Activated B cell treated with CpG ODN at 0.5 μM for 24 hours (primary cell): Measurements from ENCODE around the gene SEC24D. TPM values are rescaled to one million over a fixed set of nuclear protein-coding genes. Genes with fewer than 3 reads are reported as not detected.

ENCODE experiments used
- ATAC-seq: fragments of 200-7000 bp; cut with Tn5 transposase; one replicate; pipeline ENCODE4 v1.10.0; 2021; ENCODE audit warnings: low read depth, mild to moderate bottlenecking, moderate library complexity
- CTCF ChIA-PET: fragments of 350-600 bp; sonication (Branson Sonifier 250); formaldehyde crosslinking; loops from one replicate; lab custom pipeline; 2021; ENCODE audit warnings: antibody characterized with exemption; lab: Charles Lee
- POLR2A ChIA-PET: fragments of 350-600 bp; sonication (Branson Sonifier 250); formaldehyde crosslinking; loops from one replicate; lab custom pipeline; 2021; ENCODE audit warnings: antibody characterized with exemption; lab: Charles Lee
- DNase-seq: peaks from one replicate; pipeline ENCODE4 v3.0.0; 2022
- H3K27ac Mint-ChIP-seq: one replicate; pipeline ENCODE4 v1.8.0; 2020; ENCODE audit warnings: mixed read lengths
- H3K27me3 Mint-ChIP-seq: one replicate; pipeline ENCODE4 v1.8.0; 2021; ENCODE audit warnings: mixed read lengths
- H3K36me3 Mint-ChIP-seq: one replicate; pipeline ENCODE4 v1.8.0; 2021; ENCODE audit warnings: low read depth, mixed read lengths
- H3K4me1 Mint-ChIP-seq: one replicate; pipeline ENCODE4 v1.8.0; 2021; ENCODE audit warnings: mixed read lengths
- H3K4me3 Mint-ChIP-seq: one replicate; pipeline ENCODE4 v1.8.0; 2020; ENCODE audit warnings: mild to moderate bottlenecking, mixed read lengths
- H3K9me3 Mint-ChIP-seq: one replicate; pipeline ENCODE4 v1.8.0; 2020; ENCODE audit warnings: mixed read lengths
- intact Hi-C: fragments of 100-400 bp; cut with micrococcal nuclease; formaldehyde crosslinking; loops from one replicate; pipeline ENCODE4 v1.15.1; 2024
- total RNA-seq: library from RNA; stranded (reverse); gene quantifications from 2 replicates; pipeline ENCODE4 v1.2.3, GENCODE V29; 2022
- TF ChIP-seq, protein P1 (sequence below): fragments of 200-600 bp; IDR thresholded peaks from one replicate; pipeline ENCODE4 v1.8.0; 2022; ENCODE audit warnings: antibody characterized with exemption, mild to moderate bottlenecking

SEC24D gene
- total RNA-seq, 1 donor from 2014 or later = 19.4 TPM

DNA sequence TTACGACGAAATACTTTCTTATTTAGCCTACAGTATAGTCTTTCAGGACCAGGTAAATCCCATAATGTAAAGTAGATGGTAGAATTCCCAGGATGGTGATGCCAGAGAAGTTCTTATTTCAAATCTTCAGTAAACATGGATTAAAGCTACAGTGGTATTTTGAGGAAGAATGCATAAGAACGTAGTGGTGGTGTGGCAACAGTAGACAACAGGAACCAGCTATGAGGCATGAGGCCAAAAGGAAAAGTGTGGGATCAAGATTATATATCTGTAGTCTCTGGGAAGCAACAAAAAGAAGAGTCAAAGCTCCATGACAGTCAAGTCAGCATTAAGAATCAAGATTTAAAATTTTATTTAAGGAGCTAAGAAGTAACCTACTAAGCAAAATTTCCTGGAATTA is 90.6 kb downstream of the SEC24D start:
- ATAC-seq (no peak), DNase-seq (no peak)
- Mint-ChIP-seq H3K9me3 (no peaks in the 10 kb centered on the region), H3K4me3 (no peak overlapping the region), H3K27me3 (no peaks in the 10 kb centered on the region), H3K27ac (no peak overlapping the region), H3K4me1 (no peaks in the 10 kb centered on the region), H3K36me3 (peaks cover 29% of the 10 kb centered on the region)
- intact Hi-C loops = no loop called here
- CTCF ChIA-PET = no interaction called here
- POLR2A ChIA-PET = interaction anchor here (0.7 kb wide), 1 partner anchor 10 kb away, joined by 8 read pairs; no protein-coding TSS in a partner anchor
- TF ChIP-seq, protein P1, sequence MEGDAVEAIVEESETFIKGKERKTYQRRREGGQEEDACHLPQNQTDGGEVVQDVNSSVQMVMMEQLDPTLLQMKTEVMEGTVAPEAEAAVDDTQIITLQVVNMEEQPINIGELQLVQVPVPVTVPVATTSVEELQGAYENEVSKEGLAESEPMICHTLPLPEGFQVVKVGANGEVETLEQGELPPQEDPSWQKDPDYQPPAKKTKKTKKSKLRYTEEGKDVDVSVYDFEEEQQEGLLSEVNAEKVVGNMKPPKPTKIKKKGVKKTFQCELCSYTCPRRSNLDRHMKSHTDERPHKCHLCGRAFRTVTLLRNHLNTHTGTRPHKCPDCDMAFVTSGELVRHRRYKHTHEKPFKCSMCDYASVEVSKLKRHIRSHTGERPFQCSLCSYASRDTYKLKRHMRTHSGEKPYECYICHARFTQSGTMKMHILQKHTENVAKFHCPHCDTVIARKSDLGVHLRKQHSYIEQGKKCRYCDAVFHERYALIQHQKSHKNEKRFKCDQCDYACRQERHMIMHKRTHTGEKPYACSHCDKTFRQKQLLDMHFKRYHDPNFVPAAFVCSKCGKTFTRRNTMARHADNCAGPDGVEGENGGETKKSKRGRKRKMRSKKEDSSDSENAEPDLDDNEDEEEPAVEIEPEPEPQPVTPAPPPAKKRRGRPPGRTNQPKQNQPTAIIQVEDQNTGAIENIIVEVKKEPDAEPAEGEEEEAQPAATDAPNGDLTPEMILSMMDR = no peak

DNA sequence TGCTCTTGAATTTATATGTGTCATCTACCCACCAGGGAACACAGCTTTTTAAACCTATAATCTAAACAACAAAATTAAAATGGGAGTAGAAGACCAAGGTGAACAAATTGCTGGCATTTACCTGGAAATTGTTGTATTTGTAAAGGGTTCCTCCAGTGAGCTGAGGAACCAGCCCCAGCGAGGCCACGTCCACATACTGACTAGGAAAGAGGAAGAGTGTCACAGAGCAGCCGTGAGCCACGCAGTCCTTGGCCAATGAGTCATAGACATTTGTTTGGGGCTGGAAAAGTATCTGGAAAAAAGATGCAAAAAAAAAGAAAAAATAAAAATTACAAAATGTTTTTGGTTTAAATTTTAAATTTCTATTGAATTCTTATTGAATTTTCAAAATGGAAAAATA is 92.1 kb downstream of the SEC24D start:
- Mint-ChIP-seq H3K36me3 (peaks cover 38% of the 10 kb centered on the region), H3K27ac (no peak overlapping the region), H3K9me3 (no peaks in the 10 kb centered on the region), H3K27me3 (no peaks in the 10 kb centered on the region), H3K4me1 (no peaks in the 10 kb centered on the region), H3K4me3 (no peak overlapping the region)
- CTCF ChIA-PET = interaction anchor here (1.7 kb wide), 1 partner anchor 147 kb away, joined by 5 read pairs; no protein-coding TSS in a partner anchor
- TF ChIP-seq, protein P1 = no peak
- intact Hi-C loops = loop anchor here (5.0 kb wide), 1 partner anchor 543 kb away; no protein-coding TSS in a partner anchor
- DNase-seq (no peak), ATAC-seq (no peak)
- POLR2A ChIA-PET = no interaction called here

DNA sequence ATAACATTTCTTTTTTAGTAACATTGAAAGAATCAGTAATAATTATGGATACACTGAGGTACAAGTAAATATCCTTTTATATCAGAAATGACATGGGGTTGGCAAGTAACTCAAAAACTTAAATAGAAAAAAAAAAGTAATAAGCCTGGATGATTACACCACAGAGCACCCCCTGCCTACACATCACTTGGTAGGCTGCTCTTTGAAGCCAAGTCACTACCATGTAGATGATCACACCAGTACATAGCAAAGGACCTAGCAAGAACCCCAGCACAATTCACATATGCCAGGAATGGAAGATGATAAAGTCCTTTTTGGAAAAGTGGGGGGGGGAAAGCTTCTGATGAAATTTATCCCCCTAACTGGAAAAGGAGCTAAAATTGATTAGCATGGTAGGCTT is 93.9 kb downstream of the SEC24D start:
- H3K4me1 Mint-ChIP-seq = no peaks in the 10 kb centered on the region
- ATAC-seq = no peak
- ChIA-PET CTCF (interaction anchor here (1.0 to 1.9 kb wide), 6 partner anchors 32 to 545 kb away, joined by 3 to 11 read pairs (median 4); partner anchors contain the start of gene SYNPO2), POLR2A (no interaction called here)
- no peak overlapping the region for H3K4me3 Mint-ChIP-seq
- TF ChIP-seq, protein P1 = no peak
- H3K27ac Mint-ChIP-seq = no peak overlapping the region
- intact Hi-C loops = loop anchor here (5.0 kb wide), 1 partner anchor 545 kb away; no protein-coding TSS in a partner anchor
- H3K36me3 Mint-ChIP-seq = peaks cover 53% of the 10 kb centered on the region
- H3K9me3 Mint-ChIP-seq = no peaks in the 10 kb centered on the region
- no peaks in the 10 kb centered on the region for H3K27me3 Mint-ChIP-seq
- DNase-seq = no peak

DNA sequence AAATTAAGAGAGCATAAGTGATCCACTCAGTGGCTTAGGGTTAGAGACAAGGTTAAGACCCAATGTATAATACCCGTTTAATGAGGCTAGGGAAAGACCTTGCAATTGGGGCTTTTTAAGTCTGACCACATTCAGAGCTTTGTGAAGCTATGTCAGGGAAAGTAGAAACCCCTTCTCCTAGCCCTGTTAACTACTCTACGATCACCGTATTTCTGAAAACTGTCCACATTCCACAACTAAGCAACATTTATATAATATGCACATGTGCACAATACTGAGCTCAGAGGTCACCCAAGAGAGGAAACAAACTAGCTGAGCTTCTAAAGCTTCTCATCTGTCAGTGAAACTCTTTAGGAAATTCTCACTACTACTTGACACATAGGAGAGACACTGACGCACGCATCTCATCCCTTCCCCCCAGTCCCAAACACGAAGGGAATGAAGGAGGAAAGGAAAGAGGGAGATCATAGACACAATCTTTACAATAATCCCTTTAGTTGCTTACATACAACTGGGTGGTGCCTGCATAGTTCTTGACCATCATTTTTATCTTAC is 94.5 kb downstream of the SEC24D start:
- intact Hi-C loops = loop anchor here (1.0 to 5.0 kb wide), 3 partner anchors 19 to 546 kb away; no protein-coding TSS in a partner anchor
- DNase-seq (no peak), ATAC-seq (no peak)
- Mint-ChIP-seq H3K27ac (no peak overlapping the region), H3K27me3 (no peaks in the 10 kb centered on the region), H3K4me1 (no peaks in the 10 kb centered on the region), H3K36me3 (peaks cover 58% of the 10 kb centered on the region), H3K4me3 (no peak overlapping the region), H3K9me3 (no peaks in the 10 kb centered on the region)
- CTCF ChIA-PET = interaction anchor here (0.8 to 1.9 kb wide), 6 partner anchors 10 to 545 kb away, joined by 3 to 11 read pairs (median 4); partner anchors contain the start of gene SYNPO2
- TF ChIP-seq, protein P1 = no peak
- POLR2A ChIA-PET = no interaction called here

DNA sequence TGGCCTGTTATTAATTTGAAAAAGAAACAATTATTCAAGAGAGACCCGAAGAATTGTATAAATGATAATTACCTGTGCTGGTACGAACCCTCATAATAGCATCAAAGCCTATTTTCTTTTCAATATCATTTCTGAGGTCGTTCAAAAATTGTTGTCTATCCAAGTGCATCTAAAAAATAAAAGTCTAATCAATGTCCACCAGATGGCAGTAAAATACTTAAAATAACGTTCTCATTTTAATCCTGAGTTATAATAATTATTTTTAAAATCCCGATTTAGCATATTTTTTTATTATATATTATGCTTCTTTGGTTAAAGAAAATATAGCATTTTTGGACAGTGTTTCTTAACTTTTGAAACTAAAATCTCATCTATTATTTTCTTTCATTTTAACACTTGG is 95.1 kb downstream of the SEC24D start:
- TF ChIP-seq, protein P1 = peak; percentile 37
- DNase-seq (no peak), ATAC-seq (no peak)
- ChIA-PET POLR2A (no interaction called here), CTCF (interaction anchor here (0.8 to 1.9 kb wide), 6 partner anchors 10 to 546 kb away, joined by 3 to 11 read pairs (median 4); partner anchors contain the start of gene SYNPO2)
- no peaks in the 10 kb centered on the region for H3K4me1 Mint-ChIP-seq
- intact Hi-C loops = loop anchor here (1.0 to 5.0 kb wide), 3 partner anchors 19 to 546 kb away; no protein-coding TSS in a partner anchor
- peaks cover 60% of the 10 kb centered on the region for H3K36me3 Mint-ChIP-seq
- H3K27me3 Mint-ChIP-seq = no peaks in the 10 kb centered on the region
- H3K9me3 Mint-ChIP-seq = no peaks in the 10 kb centered on the region
- H3K27ac Mint-ChIP-seq = no peak overlapping the region
- no peak overlapping the region for H3K4me3 Mint-ChIP-seq
